GM13977 (cell line): ENCODE data around the gene MMAB.

Experiments
- DNase-seq: peaks from one replicate; pipeline ENCODE4 v3.0.0; 2012; ENCODE audit warnings: low spot score
- in situ Hi-C: fragments of 300-500 bp; cut with MboI; formaldehyde crosslinking; loops from one replicate; pipeline ENCODE4 v1.12.0; 2022; ENCODE audit warnings: low sequenced_read_pairs, low pct_unique_long_range_greater_than_20kb, mixed read lengths, inconsistent platforms; ENCODE audit not compliant: unreplicated experiment
- TF ChIP-seq, protein P1 (sequence below): IDR thresholded peaks from 2 replicates; pipeline ENCODE4 v1.5.1; 2012; ENCODE audit warnings: mild to moderate bottlenecking, control low read depth; ENCODE audit not compliant: insufficient read depth; ENCODE audit errors: extremely low read depth, missing control alignments

MMAB gene

DNA sequence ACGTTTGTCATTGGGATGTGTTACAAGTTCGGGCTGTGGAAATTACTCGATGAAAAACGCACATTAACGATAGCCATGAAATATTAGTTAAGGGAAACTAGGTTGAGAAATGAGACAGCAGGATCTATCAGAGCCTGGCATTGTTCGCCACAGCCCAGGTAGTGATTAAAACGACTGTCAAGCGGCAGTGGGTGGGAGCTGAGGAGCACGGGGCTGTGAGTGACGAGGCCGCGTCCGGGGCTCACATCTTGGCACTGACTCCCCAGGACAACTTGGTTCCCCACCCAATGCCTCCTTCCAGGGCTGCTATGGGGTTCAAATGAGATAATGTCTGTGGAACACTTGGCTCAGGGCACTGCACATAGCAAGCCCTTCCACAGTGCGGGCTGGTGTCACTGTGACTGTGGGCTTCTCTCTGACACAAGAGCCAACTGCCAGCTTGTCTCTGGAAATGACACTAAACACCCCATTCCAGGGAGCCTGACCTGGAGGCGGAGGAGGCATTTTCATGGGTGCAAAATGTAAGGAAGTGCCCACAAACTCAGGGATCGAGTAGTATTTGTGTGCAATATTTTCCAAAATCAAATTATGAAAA, 19.3 kb downstream of the MMAB start:
- in situ Hi-C loops, result no loop called here
- no peak for DNase-seq
- TF ChIP-seq, protein P1, sequence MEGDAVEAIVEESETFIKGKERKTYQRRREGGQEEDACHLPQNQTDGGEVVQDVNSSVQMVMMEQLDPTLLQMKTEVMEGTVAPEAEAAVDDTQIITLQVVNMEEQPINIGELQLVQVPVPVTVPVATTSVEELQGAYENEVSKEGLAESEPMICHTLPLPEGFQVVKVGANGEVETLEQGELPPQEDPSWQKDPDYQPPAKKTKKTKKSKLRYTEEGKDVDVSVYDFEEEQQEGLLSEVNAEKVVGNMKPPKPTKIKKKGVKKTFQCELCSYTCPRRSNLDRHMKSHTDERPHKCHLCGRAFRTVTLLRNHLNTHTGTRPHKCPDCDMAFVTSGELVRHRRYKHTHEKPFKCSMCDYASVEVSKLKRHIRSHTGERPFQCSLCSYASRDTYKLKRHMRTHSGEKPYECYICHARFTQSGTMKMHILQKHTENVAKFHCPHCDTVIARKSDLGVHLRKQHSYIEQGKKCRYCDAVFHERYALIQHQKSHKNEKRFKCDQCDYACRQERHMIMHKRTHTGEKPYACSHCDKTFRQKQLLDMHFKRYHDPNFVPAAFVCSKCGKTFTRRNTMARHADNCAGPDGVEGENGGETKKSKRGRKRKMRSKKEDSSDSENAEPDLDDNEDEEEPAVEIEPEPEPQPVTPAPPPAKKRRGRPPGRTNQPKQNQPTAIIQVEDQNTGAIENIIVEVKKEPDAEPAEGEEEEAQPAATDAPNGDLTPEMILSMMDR, result no peak

GRCh38 chr12:109553483-109553882, 19.8 kb downstream of the MMAB start:
- TF ChIP-seq, protein P1, result no peak
- no peak for DNase-seq
- in situ Hi-C loops, result no loop called here

GRCh38 chr12:109552971-109553370, 20.3 kb downstream of the MMAB start:
- in situ Hi-C loops, result no loop called here
- no peak for DNase-seq
- TF ChIP-seq, protein P1, result no peak

- no peak for DNase-seq
- in situ Hi-C loops, result no loop called here
- TF ChIP-seq, protein P1, result no peak
Measured at GRCh38 chr12:109551108-109551507, 22.2 kb downstream of the MMAB start.

- TF ChIP-seq, protein P1, result no peak
- in situ Hi-C loops, result no loop called here
- no peak for DNase-seq
Measured at GRCh38 chr12:109550281-109550680, 23.0 kb downstream of the MMAB start.

DNA sequence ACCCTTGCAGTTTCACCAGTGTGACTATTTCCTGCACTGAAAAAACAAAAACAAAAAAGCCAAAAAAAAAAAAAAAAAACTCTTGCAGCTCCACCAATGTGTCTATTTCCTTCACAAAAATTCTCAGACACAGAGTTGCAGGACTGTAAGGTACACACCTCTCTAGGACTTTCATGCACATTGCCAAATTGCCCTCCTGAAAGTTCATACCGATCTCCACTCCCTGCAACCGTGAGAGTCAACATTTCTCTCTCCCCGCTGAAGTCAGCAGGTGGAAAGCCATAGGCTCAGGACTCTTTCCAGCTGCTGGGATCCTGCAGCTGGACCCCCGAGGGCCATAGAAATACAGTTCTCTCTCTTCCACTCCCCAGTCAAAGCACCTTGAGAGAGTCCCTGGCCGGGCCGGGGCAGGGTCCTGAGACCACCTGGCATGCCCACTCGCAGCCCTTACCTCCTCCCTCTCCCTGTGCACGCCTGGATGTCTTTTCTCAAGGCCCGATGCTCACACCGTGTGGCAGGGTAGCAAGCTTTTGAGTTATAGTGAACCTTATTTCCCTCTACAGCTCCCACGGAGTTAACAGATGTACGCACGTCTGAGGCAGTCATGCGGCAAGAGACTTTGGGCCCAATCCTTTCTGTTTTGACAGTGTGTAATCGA, 23.6 kb downstream of the MMAB start:
- in situ Hi-C loops, result no loop called here
- TF ChIP-seq, protein P1, result no peak
- no peak for DNase-seq
